OCI-LY7 (cell line): ENCODE measurements around the gene SLC12A8. TPM values are rescaled to one million over a fixed set of nuclear protein-coding genes. Genes with fewer than 3 reads are reported as not detected.

ENCODE experiments used
- BruUV-seq: library from RNA; stranded (reverse); fragments of 400-500 nt; replicated peaks from 2 replicates; lab custom pipeline; 2021; lab: Mats Ljungman, UMichigan
- CTCF ChIA-PET: fragments of 300-600 bp; sonication (Branson Sonifier 250); formaldehyde crosslinking; loops from one replicate; lab custom pipeline; 2022; ENCODE audit warnings: antibody characterized with exemption; ENCODE audit not compliant: unreplicated experiment; lab: Charles Lee
- POLR2A ChIA-PET: fragments of 300-600 bp; sonication (Branson Sonifier 250); formaldehyde crosslinking; loops from one replicate; lab custom pipeline; 2022; ENCODE audit warnings: antibody characterized with exemption; lab: Charles Lee
- DNase-seq: peaks from one replicate; pipeline ENCODE4 v3.0.0-alpha.2; 2015; ENCODE audit warnings: low spot score
- H2AFZ ChIP-seq: fragments of 200-600 bp; sonication (generic), shearing (Covaris generic); 2 replicates; pipeline ENCODE4 v1.6.1; 2014; ENCODE audit warnings: mild to moderate bottlenecking, antibody characterized with exemption, low read length, moderate library complexity
- H3K27ac ChIP-seq: fragments of 200-600 bp; sonication (generic); 2 replicates; pipeline ENCODE4 v1.5.1; 2014; ENCODE audit warnings: mixed run types, low read depth, mild to moderate bottlenecking, moderate library complexity, low read length, inconsistent platforms; ENCODE audit not compliant: poor library complexity, severe bottlenecking
- H3K36me3 ChIP-seq: fragments of 200-600 bp; sonication (generic); 2 replicates; pipeline ENCODE4 v1.6.1; 2014; ENCODE audit warnings: mild to moderate bottlenecking, antibody characterized with exemption, low read length, moderate library complexity, mixed read lengths; ENCODE audit not compliant: insufficient read depth
- H3K4me1 ChIP-seq: fragments of 200-600 bp; sonication (generic); 2 replicates; pipeline ENCODE4 v1.5.1; 2014; ENCODE audit warnings: mild to moderate bottlenecking, low read length; ENCODE audit not compliant: insufficient read depth, poor library complexity, severe bottlenecking
- H3K4me2 ChIP-seq: fragments of 200-600 bp; sonication (generic); 2 replicates; pipeline ENCODE4 v1.6.1; 2014; ENCODE audit warnings: mild to moderate bottlenecking, low read length
- H3K4me3 ChIP-seq: fragments of 200-600 bp; sonication (generic); 2 replicates; pipeline ENCODE4 v1.5.1; 2014; ENCODE audit warnings: mild to moderate bottlenecking, low read depth, low read length; ENCODE audit not compliant: poor library complexity, severe bottlenecking
- H3K79me2 ChIP-seq: fragments of 200-600 bp; sonication (generic); 2 replicates; pipeline ENCODE4 v1.6.1; 2016; ENCODE audit warnings: low read depth, mild to moderate bottlenecking, low read length, moderate library complexity, mixed read lengths; ENCODE audit not compliant: insufficient read depth
- H3K9me2 ChIP-seq: fragments of 200-600 bp; sonication (generic); 2 replicates; pipeline ENCODE4 v1.6.1; 2016; ENCODE audit warnings: mild to moderate bottlenecking, low read length, mixed read lengths; ENCODE audit not compliant: insufficient read depth
- H3K9me3 ChIP-seq: fragments of 200-600 bp; sonication (generic); 2 replicates; pipeline ENCODE4 v1.6.1; 2014; ENCODE audit warnings: mild to moderate bottlenecking, mixed run types, low read length, mixed read lengths
- H4K20me1 ChIP-seq: fragments of 200-600 bp; sonication (generic); 2 replicates; pipeline ENCODE4 v1.6.1; 2014; ENCODE audit warnings: mild to moderate bottlenecking, antibody characterized with exemption, low read length, moderate library complexity, mixed read lengths; ENCODE audit not compliant: insufficient read depth
- CTCF ChIP-seq: fragments of 200-600 bp; sonication (generic); conservative IDR thresholded peaks from 2 replicates; pipeline ENCODE4 v1.5.1; 2014; ENCODE audit warnings: mild to moderate bottlenecking, antibody characterized with exemption, low read length, moderate library complexity, mixed read lengths
- EZH2phosphoT487 ChIP-seq: fragments of 200-600 bp; sonication (generic); IDR thresholded peaks from 2 replicates; pipeline ENCODE4 v1.6.1; 2018; ENCODE audit warnings: low read depth, borderline replicate concordance, mild to moderate bottlenecking, mixed run types, antibody characterized with exemption, low read length, moderate library complexity, mixed read lengths
- intact Hi-C: fragments of 100-400 bp; cut with micrococcal nuclease; formaldehyde crosslinking; loops from one replicate; pipeline ENCODE4 v1.10.0; 2022; ENCODE audit not compliant: unreplicated experiment
- total RNA-seq, 2 experiments: library from RNA; depleted of rRNA in 1 of 2; stranded (reverse); fragments of >200 nt in 1 of 2; shearing (Covaris generic) in 1 of 2; gene quantifications; 2 replicates each; pipeline ENCODE4 v1.2.3, GENCODE V29; 2014 to 2022

SLC12A8 gene
- total RNA-seq, 2 experiments from 2014 or later: 0.84 to 1.0 TPM

GRCh38 chr3:125069968-125070745, 142.4 kb downstream of the SLC12A8 start:
- Histone ChIP-seq H3K9me2 (no peaks in the 10 kb centered on the region), H3K9me3 (no peaks in the 10 kb centered on the region), H3K4me1 (no peaks in the 10 kb centered on the region), H3K79me2 (no peaks in the 10 kb centered on the region), H3K4me3 (no peak overlapping the region), H3K4me2 (no peak overlapping the region), H3K36me3 (no peaks in the 10 kb centered on the region), H4K20me1 (no peaks in the 10 kb centered on the region), H2AFZ (no peak overlapping the region), H3K27ac (no peak overlapping the region)
- ChIA-PET CTCF (no interaction called here), POLR2A (interaction anchor here (0.6 kb wide), 2 partner anchors 30 to 193 kb away, joined by 3 to 6 read pairs; no protein-coding TSS in a partner anchor)
- TF ChIP-seq CTCF: no peak
- intact Hi-C loops: no loop called here
- BruUV-seq: no TSS peak
- DNase-seq: no peak

- TF ChIP-seq CTCF (no peak), EZH2phosphoT487 (no peak)
- Histone ChIP-seq H3K9me2 (no peaks in the 10 kb centered on the region), H3K9me3 (no peaks in the 10 kb centered on the region), H4K20me1 (no peaks in the 10 kb centered on the region), H3K36me3 (no peaks in the 10 kb centered on the region), H3K4me2 (no peak overlapping the region), H3K4me3 (no peak overlapping the region), H2AFZ (no peak overlapping the region), H3K27ac (no peak overlapping the region), H3K4me1 (no peaks in the 10 kb centered on the region), H3K79me2 (no peaks in the 10 kb centered on the region)
- intact Hi-C loops: no loop called here
- CTCF ChIA-PET: no interaction called here
- POLR2A ChIA-PET: interaction anchor here (0.6 kb wide), 1 partner anchor 31 kb away, joined by 6 read pairs; no protein-coding TSS in a partner anchor
- no peak for DNase-seq
- BruUV-seq: no TSS peak
Measured at GRCh38 chr3:125069452-125069851, 143.1 kb downstream of the SLC12A8 start.

GRCh38 chr3:125068265-125068664, 144.3 kb downstream of the SLC12A8 start:
- ChIA-PET CTCF (no interaction called here), POLR2A (interaction anchor here (0.6 kb wide), 1 partner anchor 1007 kb away, joined by 4 read pairs; no protein-coding TSS in a partner anchor)
- intact Hi-C loops: no loop called here
- H3K79me2 ChIP-seq: no peaks in the 10 kb centered on the region
- H3K9me2 ChIP-seq: no peaks in the 10 kb centered on the region
- no peaks in the 10 kb centered on the region for H3K9me3 ChIP-seq
- no peak overlapping the region for H2AFZ ChIP-seq
- H4K20me1 ChIP-seq: no peaks in the 10 kb centered on the region
- no peaks in the 10 kb centered on the region for H3K4me1 ChIP-seq
- no peak overlapping the region for H3K27ac ChIP-seq
- DNase-seq: no peak
- no peak overlapping the region for H3K4me3 ChIP-seq
- no TSS peak for BruUV-seq
- no peak overlapping the region for H3K4me2 ChIP-seq
- TF ChIP-seq EZH2phosphoT487 (no peak), CTCF (no peak)
- no peaks in the 10 kb centered on the region for H3K36me3 ChIP-seq
